ENCODE results near the gene CEACAM4. TPM values are rescaled to one million over a fixed set of nuclear protein-coding genes. Genes with fewer than 3 reads are reported as not detected.

Gene CEACAM4
- total and polyA plus RNA-seq, 12 donors: 0.23 to 0.66 (median 0.45) TPM; not detected in 4

DNA sequence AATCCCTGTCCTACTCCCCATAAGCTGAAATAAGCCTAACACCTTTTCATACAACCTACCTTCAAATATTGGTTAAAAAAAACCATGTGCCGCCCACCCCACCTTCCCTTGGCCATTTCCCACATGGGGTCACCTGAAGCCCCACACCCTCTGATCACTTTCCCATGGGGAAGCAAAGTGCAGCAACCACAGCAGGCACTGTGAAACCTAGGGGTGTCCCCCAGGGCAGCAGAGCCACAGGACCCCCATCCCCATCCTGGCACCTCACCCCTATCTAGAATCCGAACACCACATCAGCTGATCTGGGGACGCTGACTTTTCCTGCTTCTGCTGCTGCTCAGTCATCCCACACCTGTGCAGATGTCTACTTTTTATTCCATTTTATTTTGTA lies 31.0 kb downstream of the CEACAM4 start:
- H3K36me3 ChIP-seq: no peaks in the 10 kb centered on the region
- H3K4me1 ChIP-seq: peaks cover 0 to 16% (median 0%) of the 10 kb centered on the region in 9 donors
- ATAC-seq (no peak), DNase-seq (no peak)
- intact Hi-C loops (cut with DNase I): no loop called here
- 39 to 46% methylated on average over 3 of the region's 3 CpGs for WGBS, 2 donors
- TF ChIP-seq, protein P1, sequence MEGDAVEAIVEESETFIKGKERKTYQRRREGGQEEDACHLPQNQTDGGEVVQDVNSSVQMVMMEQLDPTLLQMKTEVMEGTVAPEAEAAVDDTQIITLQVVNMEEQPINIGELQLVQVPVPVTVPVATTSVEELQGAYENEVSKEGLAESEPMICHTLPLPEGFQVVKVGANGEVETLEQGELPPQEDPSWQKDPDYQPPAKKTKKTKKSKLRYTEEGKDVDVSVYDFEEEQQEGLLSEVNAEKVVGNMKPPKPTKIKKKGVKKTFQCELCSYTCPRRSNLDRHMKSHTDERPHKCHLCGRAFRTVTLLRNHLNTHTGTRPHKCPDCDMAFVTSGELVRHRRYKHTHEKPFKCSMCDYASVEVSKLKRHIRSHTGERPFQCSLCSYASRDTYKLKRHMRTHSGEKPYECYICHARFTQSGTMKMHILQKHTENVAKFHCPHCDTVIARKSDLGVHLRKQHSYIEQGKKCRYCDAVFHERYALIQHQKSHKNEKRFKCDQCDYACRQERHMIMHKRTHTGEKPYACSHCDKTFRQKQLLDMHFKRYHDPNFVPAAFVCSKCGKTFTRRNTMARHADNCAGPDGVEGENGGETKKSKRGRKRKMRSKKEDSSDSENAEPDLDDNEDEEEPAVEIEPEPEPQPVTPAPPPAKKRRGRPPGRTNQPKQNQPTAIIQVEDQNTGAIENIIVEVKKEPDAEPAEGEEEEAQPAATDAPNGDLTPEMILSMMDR (IDR thresholded peaks at IDR 0.05): no peak
- peaks cover 0 to 42% (median 18%) of the 10 kb centered on the region in 7 donors for H3K27me3 ChIP-seq
- H3K4me3 ChIP-seq: no peak overlapping the region
- no peak overlapping the region for H3K27ac ChIP-seq
- peaks cover 0 to 15% (median 0%) of the 10 kb centered on the region in 11 donors for H3K9me3 ChIP-seq

DNA sequence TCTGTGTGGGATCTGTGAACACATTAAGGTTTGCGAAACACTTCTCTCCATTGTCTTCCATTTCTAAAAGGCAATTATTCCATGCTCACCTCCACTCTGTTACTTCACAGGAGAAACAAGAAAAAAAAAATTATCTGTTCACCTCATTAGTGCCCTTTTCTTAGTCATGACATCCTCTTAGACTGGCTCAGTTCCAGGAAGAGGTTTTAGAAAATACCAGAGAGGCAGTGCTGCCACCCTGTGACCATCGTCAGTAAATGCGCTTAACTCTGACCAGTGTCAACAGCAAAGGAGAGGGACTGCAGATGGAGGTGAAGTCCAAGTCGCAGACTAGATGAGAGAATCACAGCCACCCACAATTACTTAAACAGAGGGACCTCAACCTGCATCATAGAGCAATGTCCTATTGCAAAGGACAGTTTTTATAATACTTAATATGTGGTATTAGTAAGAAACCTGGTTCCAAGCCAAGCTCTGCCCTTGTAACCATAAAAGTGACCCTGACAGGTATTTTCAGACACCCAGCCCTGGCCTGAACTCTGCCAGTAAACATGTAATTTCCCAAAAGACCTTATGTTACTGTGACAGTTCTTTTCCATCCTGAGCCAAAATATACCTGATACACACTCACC lies 31.5 kb downstream of the CEACAM4 start:
- Histone ChIP-seq H3K27me3 (peaks cover 0 to 39% (median 21%) of the 10 kb centered on the region in 7 donors), H3K4me1 (peaks cover 0 to 16% (median 0%) of the 10 kb centered on the region in 9 donors), H3K4me3 (no peak overlapping the region), H3K27ac (no peak overlapping the region), H3K36me3 (no peaks in the 10 kb centered on the region), H3K9me3 (peaks cover 0 to 15% (median 0%) of the 10 kb centered on the region in 11 donors)
- TF ChIP-seq, protein P1 (IDR thresholded peaks at IDR 0.05): peak in 8 of 9 donors; percentile 35 to 73 (median 55)
- 20 to 23% methylated on average over 4 of the region's 4 CpGs for WGBS, 2 donors
- intact Hi-C loops (cut with DNase I): no loop called here
- peak; percentile 31 to 38 for DNase-seq
- ATAC-seq: peak; percentile 51 to 89 (median 64)

DNA sequence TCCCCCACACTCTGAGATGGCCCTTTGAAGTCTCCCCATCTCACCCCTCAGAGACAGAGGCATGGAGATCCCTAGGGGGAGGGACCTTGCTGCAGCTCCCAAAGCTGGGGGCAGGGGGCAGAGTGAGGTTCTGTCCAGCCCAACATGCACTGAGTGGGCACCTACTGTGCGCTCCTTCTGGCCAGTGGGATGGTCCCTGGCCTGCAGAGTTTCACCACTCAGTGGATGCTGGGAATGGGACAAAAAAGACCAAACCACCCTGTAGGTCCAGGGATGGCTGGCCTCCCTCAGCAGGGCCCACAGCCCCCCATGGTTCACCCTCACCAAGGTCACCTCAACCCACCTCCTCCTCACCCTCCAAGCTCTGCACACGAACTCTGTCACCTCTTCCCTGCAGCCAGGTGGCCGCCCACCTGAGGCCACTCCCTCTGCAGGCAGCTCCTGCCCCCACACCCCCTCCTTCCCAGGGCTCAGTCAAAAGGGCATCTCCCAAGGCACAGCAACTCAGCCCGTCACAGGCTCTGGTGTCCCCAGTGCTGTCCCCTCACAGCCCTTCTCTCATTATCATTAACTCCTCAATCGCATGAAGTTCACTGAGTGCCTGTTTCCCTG lies 34.8 kb downstream of the CEACAM4 start:
- DNase-seq (no peak), ATAC-seq (no peak)
- Histone ChIP-seq H3K4me3 (no peak overlapping the region), H3K27me3 (peaks cover 0 to 23% (median 15%) of the 10 kb centered on the region in 7 donors), H3K27ac (no peak overlapping the region), H3K36me3 (no peaks in the 10 kb centered on the region), H3K9me3 (peaks cover 0 to 15% (median 0%) of the 10 kb centered on the region in 11 donors), H3K4me1 (peaks cover 0 to 8% (median 0%) of the 10 kb centered on the region in 9 donors)
- 47 to 58% methylated on average over 5 of the region's 5 CpGs for WGBS, 2 donors
- intact Hi-C loops (cut with DNase I): no loop called here
- TF ChIP-seq, protein P1 (IDR thresholded peaks at IDR 0.05): no peak

DNA sequence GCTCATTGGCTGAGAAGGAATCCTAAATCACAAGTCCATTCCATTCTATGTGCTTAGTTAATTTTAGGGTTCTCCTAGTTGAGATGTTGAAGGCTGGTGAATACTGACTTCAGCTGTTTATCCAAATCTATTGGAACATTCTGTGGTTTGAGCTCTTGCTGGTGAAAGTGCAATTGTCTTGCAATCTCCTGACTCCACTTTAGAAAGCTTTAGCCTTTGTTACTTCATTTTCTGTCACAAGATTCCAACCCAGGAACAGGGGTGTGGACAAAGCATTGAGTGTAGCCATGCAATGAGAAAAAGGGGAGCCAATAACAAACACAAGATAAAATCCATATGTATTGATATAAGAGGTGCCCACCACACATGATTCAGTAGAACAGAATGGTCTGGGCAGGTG lies 35.9 kb downstream of the CEACAM4 start:
- H3K27ac ChIP-seq: no peak overlapping the region
- no peak overlapping the region for H3K4me3 ChIP-seq
- no peak for ATAC-seq
- H3K27me3 ChIP-seq: peaks cover 0 to 17% (median 4%) of the 10 kb centered on the region in 7 donors
- peaks cover 0 to 8% (median 0%) of the 10 kb centered on the region in 9 donors for H3K4me1 ChIP-seq
- H3K9me3 ChIP-seq: peaks cover 0 to 15% (median 0%) of the 10 kb centered on the region in 11 donors
- intact Hi-C loops (cut with DNase I): no loop called here
- DNase-seq: no peak
- no peaks in the 10 kb centered on the region for H3K36me3 ChIP-seq
- TF ChIP-seq, protein P1 (IDR thresholded peaks at IDR 0.05): no peak
